Renal pelvis (tissue), 4 donors: ENCODE measurements around the gene AKR1E2. TPM values are rescaled to one million over a fixed set of nuclear protein-coding genes. Genes with fewer than 3 reads are reported as not detected.

ENCODE experiments used
- DNase-seq: peaks from one replicate; pipeline ENCODE4 v3.0.0-alpha.2; 2013
- polyA plus RNA-seq, 3 donors: library from polyadenylated mRNA; unstranded; fragments of 120-200 nt; gene quantifications; one replicate each; pipeline ENCODE4 v1.2.1, GENCODE V29; 2013; ENCODE audit not compliant: insufficient read length in 3 of 3

AKR1E2 gene
- polyA plus RNA-seq, 3 donors: 4.8 to 11.4 (median 7.9) TPM

DNA sequence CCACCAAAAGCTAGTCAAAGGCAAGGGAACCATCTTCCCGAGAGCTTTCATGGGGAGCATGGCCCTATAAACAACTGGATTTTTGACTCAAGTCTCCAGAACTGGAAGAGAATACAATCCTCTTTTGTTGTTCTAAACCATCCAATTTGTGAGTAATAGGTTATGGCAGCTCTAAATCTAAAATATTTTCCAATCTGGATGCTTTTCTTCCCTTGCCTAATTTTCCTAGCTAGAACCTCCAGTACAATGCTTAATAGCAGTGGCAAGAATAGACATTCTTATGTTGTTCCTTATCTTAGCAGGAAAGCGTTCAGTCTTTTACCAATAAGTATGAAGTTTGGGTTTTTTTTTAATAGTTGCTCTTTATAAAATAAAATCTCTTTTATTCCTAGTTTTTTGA lies 66.7 kb downstream of the AKR1E2 start:
- DNase-seq: no peak

DNA sequence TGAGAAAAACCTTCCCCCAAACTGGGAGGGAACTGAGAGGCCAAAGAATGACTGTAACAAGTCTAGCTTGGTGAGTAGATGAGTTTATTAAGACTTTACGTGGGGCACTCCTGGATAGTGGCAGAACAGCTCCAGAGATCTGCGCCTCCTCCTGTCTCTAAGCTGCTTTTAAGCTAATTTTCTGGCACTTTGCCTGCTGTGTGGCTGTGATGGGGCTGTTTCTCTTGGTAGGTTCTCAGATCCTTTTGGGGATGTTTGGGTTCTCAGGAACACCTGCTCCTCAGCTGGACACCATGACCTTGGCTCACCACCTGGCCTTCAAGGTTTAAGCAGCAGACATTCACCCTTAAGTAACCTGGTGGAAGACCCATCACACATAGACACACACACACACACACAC lies 68.3 kb downstream of the AKR1E2 start:
- no peak for DNase-seq

Other genes with a start within 250 kb of the AKR1E2 start
- 10 to 100 TPM; 10.3 to 15.7 (median 13.1) TPM for gene AKR1C1, start 137.2 kb downstream of the AKR1E2 start, polyA plus RNA-seq
- 1 to 10 TPM; 5.1 to 9.2 (median 7.9) TPM for gene AKR1C2, start 177.7 kb downstream of the AKR1E2 start, polyA plus RNA-seq